T-helper 2 cell treated with Interferon-gamma antibody and Interleukin-4, amounts not matched to agents 5 μg/mL and 100 μg/mL, for 36 hours (primary cell): ENCODE data around the gene FES.
"Not testable (repeated sequence)": the region's sequence is repeated elsewhere in the genome, so short reads cannot be mapped to it uniquely, and the experiment has no call there.

ENCODE experiments used
- DNase-seq: peaks from one replicate; pipeline ENCODE4 v3.0.0; 2021; ENCODE audit warnings: low spot score
- H3K27ac Mint-ChIP-seq: one replicate; pipeline ENCODE4 v1.8.0; 2021; ENCODE audit warnings: mild to moderate bottlenecking, mixed read lengths
- H3K27me3 Mint-ChIP-seq: one replicate; pipeline ENCODE4 v1.8.0; 2021; ENCODE audit warnings: low read depth, mixed read lengths
- H3K36me3 Mint-ChIP-seq: one replicate; pipeline ENCODE4 v1.8.0; 2021; ENCODE audit warnings: low read depth, mixed read lengths
- H3K4me1 Mint-ChIP-seq: one replicate; pipeline ENCODE4 v1.8.0; 2021; ENCODE audit warnings: low read depth, mixed read lengths
- H3K4me3 Mint-ChIP-seq: one replicate; pipeline ENCODE4 v1.8.0; 2022; ENCODE audit warnings: mild to moderate bottlenecking, moderate library complexity, mixed read lengths
- H3K9me3 Mint-ChIP-seq: one replicate; pipeline ENCODE4 v1.8.0; 2021; ENCODE audit warnings: mixed read lengths

The FES gene

DNA sequence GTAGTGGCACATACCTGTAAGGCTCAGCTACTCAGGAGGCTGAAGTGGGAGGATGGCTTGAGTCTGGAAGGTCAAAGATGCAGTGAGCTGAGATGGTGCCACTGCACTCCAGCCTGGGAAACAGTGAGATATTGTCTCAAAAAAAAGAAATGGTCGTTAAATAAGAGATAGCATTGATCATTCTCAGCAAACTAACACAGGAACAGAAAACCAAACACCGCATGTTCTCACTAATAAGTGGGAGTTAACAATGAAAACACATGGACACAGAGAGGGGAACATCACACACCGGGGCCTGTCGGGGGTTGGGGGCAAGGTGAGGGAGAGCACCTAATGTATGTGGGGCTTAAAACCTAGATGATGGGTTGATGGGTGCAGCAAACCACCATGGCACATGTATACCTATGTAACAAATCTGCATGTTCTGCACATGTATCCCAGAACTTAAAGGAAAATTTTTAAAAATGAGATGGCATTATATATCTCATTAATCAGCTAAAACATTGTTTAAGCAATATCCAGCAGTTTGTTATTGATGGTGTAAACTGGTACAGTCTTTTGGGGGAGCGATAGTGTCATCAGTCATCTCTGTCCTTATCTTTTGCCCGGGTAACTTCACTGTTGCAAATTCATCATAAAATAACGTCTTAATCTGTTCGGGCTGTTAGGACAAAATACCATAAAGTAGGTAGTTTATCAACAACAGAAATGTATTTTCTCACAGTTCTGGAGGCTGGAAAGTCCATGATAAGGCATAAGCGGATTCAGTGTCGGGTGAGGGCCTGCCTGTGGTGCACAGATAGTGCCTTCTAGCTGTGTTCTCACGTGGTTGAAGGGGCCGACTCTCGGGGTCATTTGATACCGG is 17.1 kb downstream of the FES start:
- no peaks in the 10 kb centered on the region for H3K9me3 Mint-ChIP-seq
- no peaks in the 10 kb centered on the region for H3K27me3 Mint-ChIP-seq
- peaks cover 19% of the 10 kb centered on the region for H3K36me3 Mint-ChIP-seq
- peak overlapping the region; percentile 85 for H3K4me3 Mint-ChIP-seq
- peaks cover 31% of the 10 kb centered on the region for H3K4me1 Mint-ChIP-seq
- H3K27ac Mint-ChIP-seq: peak overlapping the region; percentile 88
- DNase-seq: no peak

DNA sequence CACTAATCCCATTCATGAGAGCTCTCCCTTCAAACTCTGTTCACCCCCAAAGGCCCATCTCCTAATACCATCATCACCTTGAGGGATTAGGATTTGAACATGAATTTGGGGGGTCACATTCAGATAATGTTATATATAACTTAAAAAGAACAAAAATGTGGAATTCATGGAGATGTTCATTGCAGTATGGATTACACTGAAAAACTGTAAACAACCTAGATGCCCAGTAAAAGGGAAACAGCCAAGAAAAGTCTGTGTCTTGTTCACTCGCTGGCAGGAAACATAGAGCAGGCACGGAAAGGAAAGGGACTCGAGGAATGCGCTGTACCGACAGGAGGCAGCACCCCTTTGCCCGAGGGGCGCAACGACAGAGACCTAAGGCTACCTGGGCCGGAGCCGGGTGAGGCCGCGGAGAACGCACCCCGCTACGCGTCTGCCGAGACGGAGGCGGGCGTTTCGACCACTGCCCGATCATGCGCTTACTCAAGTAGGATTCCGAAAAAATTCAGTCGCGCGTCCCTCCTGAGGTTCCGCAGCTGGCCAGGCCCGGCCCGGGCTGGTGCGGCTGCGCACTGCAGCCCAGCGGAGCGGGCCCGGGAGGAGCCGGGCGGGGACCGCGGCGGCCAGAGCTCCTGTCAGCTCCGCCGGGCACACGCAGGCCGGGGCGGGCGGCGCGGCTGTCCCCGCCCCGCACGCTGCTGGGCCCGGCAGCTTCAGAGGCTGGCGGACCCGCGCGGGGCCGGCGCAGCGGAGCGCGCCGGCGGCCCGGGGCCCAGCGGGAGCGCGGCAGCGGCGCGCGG is 17.9 kb downstream of the FES start:
- peak overlapping the region; percentile 85 for H3K4me3 Mint-ChIP-seq

DNA sequence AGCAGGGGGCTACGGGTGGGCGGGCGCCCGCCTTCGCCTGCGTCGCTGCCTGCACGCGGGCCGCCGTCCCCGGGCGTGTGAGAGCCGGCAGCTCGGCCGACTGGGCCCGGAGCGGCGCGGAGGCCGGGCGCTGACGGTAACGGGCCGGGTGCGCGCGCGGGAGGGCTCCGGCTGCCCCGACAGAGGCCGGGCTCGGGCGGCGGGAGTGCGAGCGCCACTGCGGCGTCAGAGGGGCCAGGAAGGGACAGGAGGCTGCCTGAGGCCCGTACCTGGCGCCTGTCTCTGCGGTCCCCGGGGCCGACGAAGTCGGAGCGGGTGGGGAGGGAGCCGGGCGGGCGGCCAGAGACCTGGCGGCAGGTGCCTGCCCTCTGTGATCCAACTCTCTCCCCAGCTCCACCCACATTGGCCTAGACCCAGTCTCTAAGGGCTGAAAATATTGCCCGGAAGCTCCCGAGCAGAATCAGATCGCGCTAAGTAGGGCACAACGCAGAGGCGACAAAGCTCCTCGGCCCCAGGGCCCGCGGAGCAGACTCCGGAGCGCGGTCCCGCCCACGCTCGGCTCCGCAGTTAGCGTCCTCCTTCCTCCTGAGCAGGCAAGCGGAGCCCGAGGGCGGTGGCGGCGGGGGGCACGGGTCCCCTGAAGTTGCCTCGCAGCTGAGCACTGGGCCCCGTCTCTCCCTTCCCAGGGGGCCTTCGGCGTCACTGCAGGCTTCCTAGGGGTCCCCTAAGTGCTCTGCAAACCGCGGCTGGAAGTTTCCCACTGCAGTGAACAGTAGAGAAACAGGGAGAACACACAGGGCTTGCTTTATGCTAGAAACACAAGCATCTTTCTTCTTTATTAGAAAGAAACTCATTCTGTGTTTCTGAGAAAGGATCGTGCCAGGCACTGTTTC is 18.8 kb downstream of the FES start, which contains the start of gene MAN2A2:
TSS of gene MAN2A2 (plus strand) at position 463 of the 893 bp plus-strand sequence. CDS start 906 bp downstream, outside the sequence.
- Mint-ChIP-seq H3K27ac (peak within 1 kb of the TSS; percentile 88), H3K4me3 (peak within 1 kb of the TSS; percentile 89), H3K9me3 (no peaks in the 10 kb centered on the region), H3K36me3 (peaks cover 30% of the 10 kb centered on the region), H3K27me3 (no peaks in the 10 kb centered on the region), H3K4me1 (peaks cover 29% of the 10 kb centered on the region)
- peak; percentile 84 for DNase-seq

More for the DNA sequence above, 17.9 kb downstream of the FES start:
- Mint-ChIP-seq H3K9me3 (no peaks in the 10 kb centered on the region), H3K36me3 (peaks cover 22% of the 10 kb centered on the region), H3K27me3 (no peaks in the 10 kb centered on the region), H3K27ac (peak overlapping the region; percentile 88), H3K4me1 (peaks cover 29% of the 10 kb centered on the region)
- DNase-seq: peak; percentile 79

DNA sequence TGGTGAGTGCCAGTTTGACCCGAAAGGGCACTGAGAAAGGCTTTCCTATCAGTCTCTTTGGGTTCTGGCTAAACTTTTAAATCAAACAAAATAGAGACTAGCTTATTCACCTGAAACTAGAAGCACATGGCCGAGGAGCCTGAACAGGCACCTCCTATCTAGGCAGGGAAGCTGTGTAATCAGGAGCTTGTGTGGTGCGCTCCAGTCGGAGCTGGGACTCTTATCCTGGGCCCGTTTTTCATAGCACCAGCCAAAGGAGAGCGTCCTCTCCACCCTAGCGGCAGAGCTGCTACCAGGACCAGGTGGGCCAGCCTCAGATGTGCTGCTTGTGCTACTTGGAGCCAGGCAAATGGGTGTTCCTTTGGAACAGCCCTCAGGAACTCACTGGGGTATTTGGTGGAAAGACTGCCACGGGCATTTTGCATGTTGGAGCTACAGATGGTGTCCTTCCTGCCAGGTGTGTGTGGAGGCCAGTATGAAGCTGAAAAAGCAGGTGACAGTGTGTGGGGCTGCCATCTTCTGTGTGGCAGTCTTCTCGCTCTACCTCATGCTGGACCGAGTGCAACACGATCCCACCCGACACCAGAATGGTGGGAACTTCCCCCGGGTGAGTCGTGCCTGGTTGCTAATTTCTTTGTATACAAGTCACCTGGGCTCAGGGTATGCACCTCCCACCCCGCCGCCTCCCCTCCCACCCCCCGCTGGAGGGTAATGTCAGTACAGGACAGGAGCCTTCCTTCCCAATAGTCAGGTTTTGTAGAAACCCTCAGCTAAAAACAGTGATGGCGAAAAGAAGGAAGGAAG is 19.6 kb downstream of the FES start:
- H3K9me3 Mint-ChIP-seq: no peaks in the 10 kb centered on the region
- no peaks in the 10 kb centered on the region for H3K27me3 Mint-ChIP-seq
- H3K4me1 Mint-ChIP-seq: peaks cover 29% of the 10 kb centered on the region
- peaks cover 31% of the 10 kb centered on the region for H3K36me3 Mint-ChIP-seq
- DNase-seq: no peak
- H3K27ac Mint-ChIP-seq: peak overlapping the region; percentile 85
- peak overlapping the region; percentile 89 for H3K4me3 Mint-ChIP-seq

DNA sequence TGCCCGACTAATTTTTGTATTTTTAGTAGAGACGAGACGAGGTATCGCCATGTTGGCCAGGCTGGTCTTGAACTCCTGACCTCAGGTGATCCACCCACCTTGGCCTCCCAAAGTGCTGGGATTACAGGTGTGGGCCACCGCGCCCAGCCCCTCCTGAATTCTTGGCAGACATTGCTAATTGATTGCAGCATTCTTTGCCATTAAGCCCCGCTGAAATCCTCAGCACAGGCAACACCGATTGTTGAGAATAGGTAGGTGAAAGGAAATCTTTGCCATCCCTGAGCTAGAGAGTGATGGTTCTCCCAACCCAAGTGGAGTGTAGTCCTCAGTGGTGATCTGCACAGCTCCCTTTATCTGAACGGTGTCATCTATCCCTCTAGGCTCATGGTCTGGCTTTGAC is 20.4 kb downstream of the FES start:
- Mint-ChIP-seq H3K4me1 (peaks cover 29% of the 10 kb centered on the region), H3K4me3 (peak overlapping the region; percentile 18), H3K27ac (no peak overlapping the region), H3K36me3 (peaks cover 34% of the 10 kb centered on the region), H3K27me3 (no peaks in the 10 kb centered on the region), H3K9me3 (no peaks in the 10 kb centered on the region)
- no peak for DNase-seq

DNA sequence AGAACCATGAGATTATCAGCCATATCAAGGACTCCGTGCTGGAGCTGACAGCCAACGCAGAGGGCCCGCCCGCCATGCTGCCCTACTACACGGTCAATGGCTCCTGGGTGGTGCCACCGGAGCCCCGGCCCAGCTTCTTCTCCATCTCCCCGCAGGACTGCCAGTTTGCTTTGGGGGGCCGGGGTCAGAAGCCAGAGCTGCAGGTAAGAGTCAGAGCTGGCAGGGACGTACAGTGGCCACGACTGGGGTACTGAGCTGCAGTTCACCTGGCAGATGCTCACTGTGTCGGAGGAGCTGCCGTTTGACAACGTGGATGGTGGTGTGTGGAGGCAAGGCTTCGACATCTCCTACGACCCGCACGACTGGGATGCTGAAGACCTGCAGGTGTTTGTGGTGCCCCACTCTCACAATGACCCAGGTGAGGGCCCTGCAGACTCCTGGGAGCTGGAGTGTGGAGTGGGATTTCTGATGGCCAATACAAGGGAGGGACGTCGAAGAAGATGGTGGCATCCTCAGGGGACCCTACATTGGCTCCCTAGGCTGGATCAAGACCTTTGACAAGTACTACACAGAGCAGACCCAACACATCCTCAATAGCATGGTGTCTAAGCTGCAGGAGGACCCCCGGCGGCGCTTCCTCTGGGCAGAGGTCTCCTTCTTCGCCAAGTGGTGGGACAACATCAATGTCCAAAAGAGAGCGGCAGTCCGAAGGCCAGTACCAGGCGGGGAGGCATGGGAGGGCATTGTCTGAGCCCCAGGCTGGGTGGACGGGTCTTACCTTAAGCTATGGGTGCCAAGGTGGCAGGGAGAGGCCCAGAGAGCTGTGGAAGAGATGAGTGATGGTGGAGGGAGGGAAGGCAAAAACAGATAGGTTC is 21.2 kb downstream of the FES start:
- H3K27ac Mint-ChIP-seq: peak overlapping the region; percentile 41
- H3K4me3 Mint-ChIP-seq: peak overlapping the region; percentile 43
- H3K27me3 Mint-ChIP-seq: no peaks in the 10 kb centered on the region
- H3K36me3 Mint-ChIP-seq: peaks cover 42% of the 10 kb centered on the region
- no peaks in the 10 kb centered on the region for H3K9me3 Mint-ChIP-seq
- peaks cover 27% of the 10 kb centered on the region for H3K4me1 Mint-ChIP-seq
- no peak for DNase-seq

DNA sequence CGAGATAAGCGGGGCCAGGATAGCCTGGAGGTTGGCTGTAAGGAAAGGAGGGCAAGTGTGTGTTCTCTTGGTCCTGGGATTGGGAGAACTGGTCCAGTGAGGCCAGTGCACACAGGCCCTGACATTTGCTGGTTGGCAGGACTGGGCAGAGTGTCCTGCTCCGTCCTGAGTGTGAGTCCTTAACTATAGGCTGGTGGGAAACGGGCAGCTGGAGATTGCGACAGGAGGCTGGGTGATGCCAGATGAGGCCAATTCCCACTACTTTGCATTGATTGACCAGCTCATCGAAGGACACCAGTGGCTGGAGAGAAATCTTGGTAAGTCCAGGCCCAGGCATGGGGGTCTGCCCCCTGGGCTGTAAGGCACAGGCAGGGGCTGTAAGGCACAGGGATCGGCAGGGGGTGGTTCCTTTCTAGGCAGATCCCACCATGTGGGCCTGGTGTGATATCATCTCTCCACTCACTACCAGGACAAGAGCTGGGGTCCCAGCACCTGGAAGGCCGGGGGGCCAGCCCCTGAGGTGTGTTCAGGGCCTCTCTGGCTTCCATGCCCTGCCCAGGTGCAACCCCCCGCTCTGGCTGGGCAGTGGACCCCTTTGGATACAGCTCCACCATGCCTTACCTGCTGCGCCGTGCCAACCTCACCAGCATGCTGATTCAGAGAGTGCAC is 22.0 kb downstream of the FES start:
- peak overlapping the region; percentile 20 for H3K27ac Mint-ChIP-seq
- H3K4me3 Mint-ChIP-seq: no peak overlapping the region
- no peaks in the 10 kb centered on the region for H3K27me3 Mint-ChIP-seq
- peaks cover 24% of the 10 kb centered on the region for H3K4me1 Mint-ChIP-seq
- no peaks in the 10 kb centered on the region for H3K9me3 Mint-ChIP-seq
- DNase-seq: no peak
- H3K36me3 Mint-ChIP-seq: peaks cover 44% of the 10 kb centered on the region

DNA sequence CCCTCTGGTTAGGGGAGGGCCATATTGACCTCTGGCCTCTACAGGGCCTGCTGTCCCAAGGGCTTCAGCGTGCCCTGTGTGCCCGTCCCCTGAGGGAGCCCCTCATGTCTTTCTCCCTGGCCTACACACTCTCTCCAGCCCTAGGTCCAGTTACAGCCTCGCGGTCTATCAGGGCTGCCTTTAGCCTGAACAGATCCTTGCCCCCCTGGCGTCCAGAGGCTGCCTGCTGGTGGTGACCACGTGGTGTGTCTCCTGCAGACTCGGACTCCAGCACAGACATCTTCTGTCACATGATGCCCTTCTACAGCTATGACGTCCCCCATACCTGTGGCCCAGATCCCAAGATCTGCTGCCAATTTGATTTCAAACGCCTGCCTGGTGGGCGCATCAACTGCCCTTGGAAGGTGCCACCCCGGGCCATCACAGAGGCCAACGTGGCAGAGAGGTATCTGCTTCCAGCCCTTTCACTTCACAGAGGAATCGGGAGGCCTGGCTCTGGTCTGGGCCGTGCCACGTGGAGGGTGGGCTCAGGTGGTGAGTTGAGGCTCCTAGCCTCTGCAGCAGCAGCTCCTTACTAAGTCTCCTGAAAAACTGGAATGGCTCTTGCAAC is 22.9 kb downstream of the FES start:
- no peak for DNase-seq
- no peaks in the 10 kb centered on the region for H3K27me3 Mint-ChIP-seq
- H3K4me3 Mint-ChIP-seq: no peak overlapping the region
- H3K9me3 Mint-ChIP-seq: no peaks in the 10 kb centered on the region
- H3K27ac Mint-ChIP-seq: no peak overlapping the region
- peaks cover 18% of the 10 kb centered on the region for H3K4me1 Mint-ChIP-seq
- peaks cover 44% of the 10 kb centered on the region for H3K36me3 Mint-ChIP-seq

DNA sequence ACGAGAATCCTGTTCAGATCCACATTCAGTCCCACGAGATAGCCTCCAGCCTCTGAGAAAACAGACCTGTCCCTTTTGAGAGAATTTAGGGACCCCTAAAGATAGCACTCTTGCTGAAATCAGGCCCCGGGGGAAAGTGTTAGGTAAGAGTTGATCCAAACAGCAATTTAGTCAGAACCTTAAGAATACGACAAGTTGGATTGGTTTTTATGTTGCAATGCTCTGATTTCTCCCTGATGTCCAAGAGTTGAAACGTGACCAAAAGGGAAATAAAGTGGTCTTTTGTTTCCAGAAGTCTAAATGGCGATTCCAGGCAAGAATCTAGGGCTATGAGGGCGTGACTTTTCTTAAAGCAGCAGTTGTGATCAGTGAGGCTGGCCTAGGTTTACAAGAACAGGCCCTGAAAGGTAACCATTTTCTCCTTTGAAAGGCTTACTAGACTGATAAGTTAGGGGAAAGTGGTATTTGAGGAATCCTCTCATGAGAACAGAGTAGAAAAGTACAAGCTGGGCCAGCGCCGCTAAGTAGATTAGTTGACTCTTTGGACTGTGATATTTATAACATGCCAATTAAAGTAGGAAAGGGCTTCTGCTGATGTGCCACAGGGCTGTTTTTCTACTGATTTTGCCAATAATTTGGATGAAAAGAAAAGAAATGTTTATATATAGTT is 23.7 kb downstream of the FES start:
- no peaks in the 10 kb centered on the region for H3K9me3 Mint-ChIP-seq
- no peak overlapping the region for H3K4me3 Mint-ChIP-seq
- no peak for DNase-seq
- H3K27ac Mint-ChIP-seq: no peak overlapping the region
- peaks cover 48% of the 10 kb centered on the region for H3K36me3 Mint-ChIP-seq
- H3K27me3 Mint-ChIP-seq: no peaks in the 10 kb centered on the region
- peaks cover 18% of the 10 kb centered on the region for H3K4me1 Mint-ChIP-seq

DNA sequence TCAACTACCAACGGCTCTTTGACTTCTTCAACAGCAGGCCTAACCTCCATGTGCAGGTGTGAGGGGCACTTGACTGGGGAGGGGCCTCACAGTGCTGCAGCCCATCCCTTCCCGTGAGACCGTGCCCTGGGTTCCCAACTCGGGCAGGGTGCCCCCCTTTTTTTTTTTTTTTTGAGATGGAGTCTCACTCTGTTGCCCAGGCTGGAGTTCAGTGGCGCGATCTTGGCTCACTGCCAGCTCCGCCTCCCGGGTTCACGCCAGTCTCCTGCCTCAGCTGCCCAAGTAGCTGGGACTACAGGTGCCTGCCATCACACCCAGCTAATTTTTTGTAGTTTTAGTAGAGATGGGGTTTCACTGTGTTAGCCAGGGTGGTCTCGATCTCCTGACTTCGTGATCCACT is 25.1 kb downstream of the FES start:
- H3K27me3 Mint-ChIP-seq, H3K4me3 Mint-ChIP-seq, H3K9me3 Mint-ChIP-seq, DNase-seq, H3K27ac Mint-ChIP-seq: not testable (repeated sequence)
- Mint-ChIP-seq H3K4me1 (peaks cover 10% of the 10 kb centered on the region), H3K36me3 (peaks cover 59% of the 10 kb centered on the region)

DNA sequence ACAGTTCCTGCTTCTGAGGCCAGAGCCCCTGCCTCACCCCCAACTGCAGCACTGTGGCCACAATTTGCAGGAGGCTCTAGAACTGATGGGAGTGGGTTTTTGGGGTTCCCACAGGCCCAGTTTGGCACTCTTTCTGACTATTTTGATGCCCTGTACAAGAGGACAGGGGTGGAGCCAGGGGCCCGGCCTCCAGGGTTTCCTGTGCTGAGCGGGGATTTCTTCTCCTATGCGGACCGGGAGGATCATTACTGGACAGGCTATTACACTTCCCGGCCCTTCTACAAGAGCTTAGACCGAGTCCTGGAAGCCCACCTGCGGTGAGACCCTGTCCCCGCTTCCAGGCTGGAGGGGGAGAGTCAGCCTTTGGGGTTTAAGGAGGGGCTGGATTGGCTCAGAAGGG is 25.7 kb downstream of the FES start:
- H3K27ac Mint-ChIP-seq: no peak overlapping the region
- H3K4me1 Mint-ChIP-seq: peaks cover 8% of the 10 kb centered on the region
- H3K4me3 Mint-ChIP-seq: no peak overlapping the region
- H3K9me3 Mint-ChIP-seq: no peaks in the 10 kb centered on the region
- no peak for DNase-seq
- H3K36me3 Mint-ChIP-seq: peaks cover 62% of the 10 kb centered on the region
- no peaks in the 10 kb centered on the region for H3K27me3 Mint-ChIP-seq
